ENCODE data around the gene MRPL1.

MRPL1 gene

DNA sequence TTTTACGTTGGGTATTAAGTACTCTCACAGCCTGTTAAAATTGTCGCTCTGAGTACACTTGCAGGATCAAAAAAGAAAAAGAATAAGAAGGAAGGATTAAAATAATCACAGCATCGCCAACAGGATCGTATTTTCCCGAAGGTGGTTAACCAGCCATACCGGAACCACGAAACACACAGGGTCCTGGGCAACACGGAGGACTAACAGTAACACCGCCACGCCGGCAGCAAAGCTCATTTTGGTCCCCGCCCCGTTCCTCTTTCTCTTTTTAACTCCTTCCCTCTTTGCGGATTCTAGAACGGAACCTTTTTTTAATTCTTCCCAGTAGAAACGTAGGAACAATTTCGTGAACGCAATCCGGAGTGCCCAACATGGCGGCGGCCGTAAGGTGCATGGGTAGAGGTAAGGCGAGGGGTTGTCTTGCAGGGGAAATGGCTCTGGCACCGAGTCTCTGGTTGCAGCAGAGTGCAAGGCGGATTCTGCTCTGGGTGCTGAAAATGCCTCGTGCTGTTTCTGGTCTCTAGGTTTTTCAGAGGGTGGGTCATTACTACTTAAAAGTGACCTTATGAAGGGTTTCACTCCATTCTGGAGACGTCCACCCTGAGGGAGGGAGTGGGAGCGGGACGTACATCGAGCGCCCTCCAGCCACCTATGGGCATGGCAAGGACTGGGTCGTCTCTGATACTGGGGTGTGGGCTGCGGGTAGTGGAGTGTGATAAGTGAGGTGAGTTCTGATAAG is at the start of gene MRPL1:
Gene MRPL1, plus strand, starts transcription at position 353 of the 739 bp plus-strand sequence. Its CDS starts 19 bp downstream, at position 372.
- H3K27ac Mint-ChIP-seq, result peak within 1 kb of the TSS; percentile 100
- H3K27me3 Mint-ChIP-seq, result no peaks in the 10 kb centered on the region
- CTCF ChIA-PET, result interaction anchor here (0.7 to 2.3 kb wide), 10 partner anchors 10 to 1710 kb away, joined by 3 to 19 read pairs (median 4); partner anchors contain the start of gene CNOT6L
- peak; percentile 91 for DNase-seq
- H3K4me3 Mint-ChIP-seq, result peak within 1 kb of the TSS; percentile 96
- H3K36me3 Mint-ChIP-seq, result peaks cover 25% of the 10 kb centered on the region
- peaks cover 66% of the 10 kb centered on the region for H3K4me1 Mint-ChIP-seq
- no peaks in the 10 kb centered on the region for H3K9me3 Mint-ChIP-seq

DNA sequence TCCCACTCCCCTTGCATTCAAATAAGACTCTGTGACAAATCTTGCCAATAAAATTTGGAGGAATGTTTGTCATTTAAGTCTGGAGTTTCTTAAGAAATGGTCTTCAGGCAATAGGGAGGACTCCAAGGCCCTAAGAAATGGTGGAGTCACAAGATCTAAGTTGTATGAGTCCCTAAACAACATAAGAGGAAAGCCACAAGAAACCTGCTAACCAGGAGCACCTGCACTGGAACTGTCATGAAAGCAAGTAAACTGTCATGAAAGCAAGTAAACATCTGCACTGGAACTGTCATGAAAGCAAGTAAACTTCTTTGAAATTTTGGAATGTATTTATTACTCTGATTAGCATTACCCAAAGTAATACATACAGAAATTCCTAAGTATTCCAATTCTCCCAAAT is 47.0 kb upstream of the MRPL1 start:
- no peak for DNase-seq
- Mint-ChIP-seq H3K27me3 (peaks cover 4% of the 10 kb centered on the region), H3K36me3 (peaks cover 41% of the 10 kb centered on the region), H3K27ac (no peak overlapping the region), H3K4me3 (no peak overlapping the region), H3K9me3 (no peaks in the 10 kb centered on the region), H3K4me1 (peaks cover 54% of the 10 kb centered on the region)
- CTCF ChIA-PET, result no interaction called here

DNA sequence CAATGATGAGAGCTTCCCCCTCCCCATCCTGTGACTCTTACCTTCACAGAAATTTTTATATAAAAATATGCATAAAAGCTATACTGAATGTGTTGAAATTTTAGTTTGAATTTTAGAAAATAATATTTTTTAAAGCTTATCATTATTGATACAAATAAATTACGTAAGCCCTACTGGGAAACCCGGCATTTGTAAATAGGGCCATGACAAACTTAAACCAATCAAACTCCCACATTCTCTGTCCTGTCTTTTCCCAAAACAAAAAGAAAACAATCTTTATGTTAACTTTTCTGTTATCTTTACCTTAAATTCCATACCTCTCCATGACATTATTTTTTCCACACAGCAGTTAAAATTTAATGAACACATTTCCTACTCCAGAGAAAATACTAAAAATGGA is 46.1 kb upstream of the MRPL1 start:
- H3K4me3 Mint-ChIP-seq, result peak overlapping the region; percentile 41
- H3K36me3 Mint-ChIP-seq, result peaks cover 37% of the 10 kb centered on the region
- H3K4me1 Mint-ChIP-seq, result peaks cover 52% of the 10 kb centered on the region
- no peak for DNase-seq
- H3K9me3 Mint-ChIP-seq, result no peaks in the 10 kb centered on the region
- H3K27me3 Mint-ChIP-seq, result peaks cover 4% of the 10 kb centered on the region
- CTCF ChIA-PET, result interaction anchor here (1.8 to 2.8 kb wide), 3 partner anchors 8 to 80 kb away, joined by 5 to 12 read pairs (median 12); no protein-coding TSS in a partner anchor
- H3K27ac Mint-ChIP-seq, result no peak overlapping the region

DNA sequence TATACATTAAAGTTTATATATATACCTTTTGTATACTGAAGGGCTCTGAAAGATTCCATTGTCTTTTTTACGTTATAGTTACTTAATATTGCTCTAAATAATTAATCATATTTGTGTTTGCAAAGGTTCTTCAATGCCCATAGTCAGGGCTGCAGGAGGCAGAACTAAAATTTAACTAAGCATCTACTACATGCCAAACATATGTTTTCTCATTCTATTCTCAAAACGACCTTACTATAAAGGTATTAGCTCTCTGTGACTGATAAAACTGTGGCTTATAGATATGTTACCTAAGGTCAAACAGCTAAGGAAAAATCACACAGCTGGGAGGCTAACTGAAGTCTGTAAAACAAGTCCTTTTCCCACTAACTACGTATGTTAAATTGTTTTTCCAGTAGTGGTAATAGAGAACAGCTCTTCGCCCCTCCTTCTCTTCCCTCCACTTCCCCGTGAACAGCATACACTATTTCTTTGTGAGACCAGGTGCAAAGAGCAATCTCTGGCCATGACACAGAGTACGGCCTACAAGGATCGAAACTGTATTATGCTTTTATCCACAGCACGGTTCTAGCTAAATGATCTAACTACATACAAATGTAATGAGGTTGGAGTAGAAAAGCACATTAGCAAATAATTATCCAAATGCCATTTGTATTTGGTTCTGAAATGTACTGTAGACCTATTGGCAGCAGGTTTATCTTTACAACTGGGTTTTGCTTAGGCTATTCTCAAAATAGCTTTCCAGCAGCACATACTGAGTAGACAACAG is 45.1 kb upstream of the MRPL1 start:
- Mint-ChIP-seq H3K36me3 (peaks cover 36% of the 10 kb centered on the region), H3K9me3 (no peaks in the 10 kb centered on the region), H3K4me1 (peaks cover 56% of the 10 kb centered on the region), H3K27me3 (peaks cover 4% of the 10 kb centered on the region), H3K4me3 (peak overlapping the region; percentile 94), H3K27ac (peak overlapping the region; percentile 98)
- DNase-seq, result no peak
- CTCF ChIA-PET, result interaction anchor here (1.3 to 2.8 kb wide), 8 partner anchors 9 to 79 kb away, joined by 4 to 19 read pairs (median 10); partner anchors contain the start of gene MRPL1

DNA sequence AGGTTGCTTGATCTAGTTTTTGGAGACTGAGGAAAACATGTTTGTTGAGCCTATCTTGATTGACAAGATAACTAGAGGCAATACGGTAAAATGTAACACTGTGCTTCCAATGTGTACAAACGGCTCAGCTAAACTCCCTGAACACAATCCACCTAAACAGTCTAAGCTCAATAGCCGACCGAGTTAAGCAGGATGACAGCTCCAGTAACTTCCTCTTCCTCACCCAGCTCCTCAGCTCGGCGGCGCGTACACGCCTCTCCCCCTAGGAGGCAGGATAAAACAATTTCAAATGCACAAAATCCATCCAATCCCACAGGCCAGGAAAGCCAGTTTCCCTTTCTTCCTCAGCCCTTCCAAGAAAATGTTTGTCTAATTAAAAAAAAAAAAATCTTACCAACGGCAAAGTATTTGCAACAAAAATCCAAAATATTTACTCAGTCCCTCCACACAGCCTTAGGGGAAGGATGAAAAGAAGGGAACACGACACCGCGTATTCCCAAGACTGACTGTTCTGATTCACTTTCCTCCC is 44.5 kb upstream of the MRPL1 start:
- H3K27ac Mint-ChIP-seq, result peak overlapping the region; percentile 98
- peak; percentile 69 for DNase-seq
- H3K4me3 Mint-ChIP-seq, result peak overlapping the region; percentile 94
- H3K4me1 Mint-ChIP-seq, result peaks cover 62% of the 10 kb centered on the region
- H3K27me3 Mint-ChIP-seq, result peaks cover 4% of the 10 kb centered on the region
- H3K36me3 Mint-ChIP-seq, result peaks cover 36% of the 10 kb centered on the region
- no peaks in the 10 kb centered on the region for H3K9me3 Mint-ChIP-seq
- CTCF ChIA-PET, result interaction anchor here (0.7 to 2.8 kb wide), 9 partner anchors 10 to 94 kb away, joined by 4 to 19 read pairs (median 7); partner anchors contain the start of gene MRPL1

DNA sequence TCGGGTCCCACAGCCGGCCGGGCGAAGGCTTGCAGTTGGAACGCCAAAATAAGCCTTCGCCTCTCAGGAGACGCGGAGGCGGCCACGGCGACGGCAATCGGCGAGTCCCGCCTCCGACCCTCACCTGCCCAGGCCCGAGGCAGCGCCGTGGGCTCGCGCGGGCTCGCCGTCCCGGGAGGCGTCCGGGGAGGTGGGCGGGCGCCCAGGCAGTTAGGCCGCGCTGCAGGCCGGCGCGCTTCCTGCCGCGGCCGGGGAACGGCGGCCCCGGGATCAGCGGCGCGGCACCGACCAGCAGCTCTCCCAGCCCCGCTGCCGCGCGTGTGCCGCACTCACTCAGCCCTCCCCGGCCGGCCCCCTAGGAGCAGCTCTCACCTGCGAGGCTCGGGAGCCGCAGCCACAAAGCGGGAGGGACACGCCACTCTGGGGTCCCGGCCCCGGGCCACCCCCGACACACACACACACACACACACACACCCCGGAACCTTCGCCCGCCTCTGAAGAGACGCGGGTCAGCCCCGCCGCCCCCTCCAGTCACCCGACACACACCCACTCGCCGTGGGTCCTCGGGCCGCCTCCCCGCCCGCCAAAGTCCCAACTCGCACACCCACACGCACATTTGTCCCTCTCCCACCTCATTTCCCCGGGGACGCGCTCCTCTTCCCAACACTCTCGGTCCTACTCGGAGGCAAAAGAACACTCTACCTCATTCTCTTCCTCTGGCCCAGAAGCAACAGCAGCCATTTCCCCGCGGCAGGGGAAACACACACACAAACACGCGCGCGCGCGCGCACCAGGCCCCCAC is 43.8 kb upstream of the MRPL1 start, which contains the start of gene CNOT6L:
Gene CNOT6L, minus strand, starts transcription at position 767 of the 802 bp plus-strand sequence. Its CDS starts 60 bp downstream, at position 707.
- CTCF ChIA-PET, result interaction anchor here (0.7 to 2.8 kb wide), 6 partner anchors 10 to 95 kb away, joined by 4 to 19 read pairs (median 10); partner anchors contain the start of gene MRPL1
- Mint-ChIP-seq H3K36me3 (peaks cover 32% of the 10 kb centered on the region), H3K4me1 (peaks cover 57% of the 10 kb centered on the region), H3K9me3 (no peaks in the 10 kb centered on the region), H3K4me3 (peak within 1 kb of the TSS; percentile 95), H3K27me3 (peaks cover 4% of the 10 kb centered on the region), H3K27ac (peak within 1 kb of the TSS; percentile 100)
- peak; percentile 86 for DNase-seq

DNA sequence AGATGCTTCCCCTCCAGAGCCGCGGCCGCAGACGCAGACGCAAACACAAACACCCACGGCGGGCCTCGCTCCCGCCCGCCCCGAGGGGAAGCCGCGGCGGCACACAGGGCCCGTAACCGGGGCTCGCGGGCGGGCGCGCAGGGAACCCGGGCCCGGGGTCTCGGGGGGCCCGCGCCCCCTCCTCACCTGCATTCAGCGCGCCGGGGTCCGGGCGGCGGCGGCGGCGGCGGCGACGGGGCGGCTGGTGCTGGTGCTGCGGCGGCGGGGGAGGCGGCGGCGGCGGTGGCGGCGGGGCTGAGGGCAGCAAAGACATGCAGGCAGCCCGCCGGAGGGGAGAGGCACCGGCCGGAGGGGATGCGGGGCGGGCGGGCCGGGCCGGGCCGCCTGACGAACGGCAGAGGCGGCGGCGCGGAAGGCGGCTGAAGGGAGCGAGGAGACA is 43.2 kb upstream of the MRPL1 start:
- Mint-ChIP-seq H3K9me3 (no peaks in the 10 kb centered on the region), H3K27ac (peak overlapping the region; percentile 100), H3K4me3 (peak overlapping the region; percentile 95), H3K36me3 (peaks cover 29% of the 10 kb centered on the region), H3K4me1 (peaks cover 53% of the 10 kb centered on the region), H3K27me3 (peaks cover 4% of the 10 kb centered on the region)
- CTCF ChIA-PET, result interaction anchor here (0.8 to 2.3 kb wide), 2 partner anchors 40 to 42 kb away, joined by 3 to 13 read pairs; partner anchors contain the start of gene MRPL1
- DNase-seq, result peak; percentile 44

DNA sequence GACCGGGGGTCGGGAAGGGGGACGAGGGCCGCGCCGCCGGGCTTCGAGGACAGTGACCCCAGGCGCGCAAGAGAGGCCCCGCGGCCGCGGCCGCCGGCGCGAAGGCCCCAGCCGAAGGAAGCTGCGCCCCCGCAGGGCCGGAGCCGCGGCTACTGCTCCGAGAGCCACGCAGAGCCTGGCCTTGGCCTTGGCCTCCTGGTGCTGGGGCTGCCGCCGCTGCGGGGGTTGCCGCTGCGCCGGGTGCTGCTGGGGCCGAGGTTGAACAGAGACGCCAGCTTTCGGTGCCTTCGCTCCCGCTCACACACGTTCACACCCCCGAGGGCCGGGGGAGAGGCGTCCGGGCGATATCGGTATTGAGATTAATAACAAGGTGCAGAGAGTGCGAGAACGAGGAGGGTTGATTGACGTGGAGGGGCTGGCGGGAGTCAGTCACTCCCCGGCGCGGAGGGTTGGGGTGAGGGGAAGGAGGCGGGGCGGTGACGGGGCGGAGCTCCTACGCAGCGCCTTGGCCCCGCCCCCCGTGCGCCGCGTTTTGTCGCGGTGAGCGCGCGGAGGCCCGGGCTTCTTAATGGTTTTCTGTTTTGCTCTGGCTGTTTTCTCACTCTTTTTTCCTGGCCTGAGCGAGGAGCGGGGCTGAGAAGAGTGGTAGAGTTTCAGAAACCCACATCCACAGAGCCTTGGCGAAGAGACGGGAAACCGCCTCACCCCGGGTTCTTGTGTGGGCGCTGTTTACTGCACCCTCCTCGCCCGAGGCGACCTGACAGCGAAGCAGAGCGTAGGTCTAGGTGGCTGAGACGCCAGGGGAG is 42.6 kb upstream of the MRPL1 start:
- Mint-ChIP-seq H3K27ac (peak overlapping the region; percentile 100), H3K4me1 (peaks cover 49% of the 10 kb centered on the region), H3K36me3 (peaks cover 25% of the 10 kb centered on the region), H3K9me3 (no peaks in the 10 kb centered on the region), H3K27me3 (peaks cover 4% of the 10 kb centered on the region), H3K4me3 (peak overlapping the region; percentile 95)
- peak; percentile 96 for DNase-seq
- CTCF ChIA-PET, result interaction anchor here (0.8 to 2.3 kb wide), 3 partner anchors 36 to 42 kb away, joined by 3 to 13 read pairs (median 5); partner anchors contain the start of gene MRPL1

DNA sequence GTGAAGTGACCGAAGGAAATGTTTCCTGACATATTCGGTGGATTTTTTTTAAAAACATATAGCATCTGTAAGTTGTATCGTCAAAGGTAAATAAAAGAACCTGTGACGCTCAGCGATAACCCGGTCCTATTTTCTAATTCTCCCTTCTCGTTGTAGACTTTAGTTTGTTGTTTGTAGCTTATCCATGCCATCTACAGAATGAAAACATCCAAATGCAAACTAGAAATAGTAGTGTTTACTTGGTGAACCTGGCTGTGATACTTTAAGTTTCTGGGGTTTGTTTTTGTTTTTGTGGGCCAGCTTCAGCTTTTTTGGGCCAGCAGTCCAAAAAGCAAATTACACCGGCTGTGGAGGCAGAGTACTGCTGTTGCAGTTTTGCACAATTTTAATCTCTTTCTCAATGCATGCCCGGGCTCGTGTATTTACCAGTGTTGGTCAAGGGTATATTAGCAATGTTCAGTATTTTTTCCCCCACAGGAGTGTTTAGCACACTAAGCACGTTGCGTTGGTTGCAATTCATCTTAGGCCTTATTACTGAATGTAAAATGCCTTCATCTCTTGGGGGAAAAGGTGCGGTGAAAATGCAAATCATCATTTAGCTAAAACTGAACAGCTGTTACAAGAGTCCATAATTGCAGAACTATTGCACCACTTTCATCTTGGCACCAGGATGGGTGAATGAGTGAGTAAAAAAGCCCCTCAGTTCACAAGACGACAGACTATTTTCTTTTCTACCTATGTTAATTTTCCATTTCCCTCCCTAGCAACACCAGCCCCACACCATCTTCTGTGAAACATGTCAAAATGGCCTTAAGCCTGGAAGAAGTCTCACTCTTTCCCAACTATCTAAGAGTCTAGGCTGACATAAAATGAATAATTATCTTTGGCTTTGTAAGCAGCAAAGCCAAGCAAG is 41.7 kb upstream of the MRPL1 start:
- CTCF ChIA-PET, result interaction anchor here (0.7 to 2.3 kb wide), 6 partner anchors 28 to 41 kb away, joined by 3 to 13 read pairs (median 4); partner anchors contain the start of gene MRPL1
- peaks cover 18% of the 10 kb centered on the region for H3K36me3 Mint-ChIP-seq
- H3K27ac Mint-ChIP-seq, result peak overlapping the region; percentile 100
- H3K27me3 Mint-ChIP-seq, result peaks cover 4% of the 10 kb centered on the region
- peak overlapping the region; percentile 95 for H3K4me3 Mint-ChIP-seq
- H3K4me1 Mint-ChIP-seq, result peaks cover 44% of the 10 kb centered on the region
- no peaks in the 10 kb centered on the region for H3K9me3 Mint-ChIP-seq
- peak; percentile 27 for DNase-seq

DNA sequence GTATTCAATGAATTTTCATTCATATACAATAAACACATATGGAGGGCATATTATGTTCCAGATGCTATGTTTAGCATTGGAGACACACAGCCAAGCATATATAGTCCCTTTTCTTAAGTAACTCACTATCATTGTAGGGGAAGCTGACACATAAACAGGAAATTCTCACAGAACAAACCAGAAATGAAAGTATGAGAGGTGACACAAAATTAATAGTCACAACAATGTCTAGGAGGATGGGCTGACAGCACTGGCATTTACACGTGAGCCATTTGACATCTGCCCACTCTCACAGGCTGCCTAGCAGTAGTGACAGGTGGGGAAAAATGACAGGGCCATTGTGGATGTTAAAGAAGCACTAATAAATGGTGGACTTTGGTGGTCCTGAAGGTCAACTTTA is 40.9 kb upstream of the MRPL1 start:
- Mint-ChIP-seq H3K9me3 (no peaks in the 10 kb centered on the region), H3K4me3 (peak overlapping the region; percentile 95), H3K36me3 (peaks cover 18% of the 10 kb centered on the region), H3K4me1 (peaks cover 41% of the 10 kb centered on the region), H3K27ac (peak overlapping the region; percentile 100), H3K27me3 (peaks cover 4% of the 10 kb centered on the region)
- peak; percentile 54 for DNase-seq
- CTCF ChIA-PET, result interaction anchor here (0.9 kb wide), 1 partner anchor 34 kb away, joined by 3 read pairs; no protein-coding TSS in a partner anchor

DNA sequence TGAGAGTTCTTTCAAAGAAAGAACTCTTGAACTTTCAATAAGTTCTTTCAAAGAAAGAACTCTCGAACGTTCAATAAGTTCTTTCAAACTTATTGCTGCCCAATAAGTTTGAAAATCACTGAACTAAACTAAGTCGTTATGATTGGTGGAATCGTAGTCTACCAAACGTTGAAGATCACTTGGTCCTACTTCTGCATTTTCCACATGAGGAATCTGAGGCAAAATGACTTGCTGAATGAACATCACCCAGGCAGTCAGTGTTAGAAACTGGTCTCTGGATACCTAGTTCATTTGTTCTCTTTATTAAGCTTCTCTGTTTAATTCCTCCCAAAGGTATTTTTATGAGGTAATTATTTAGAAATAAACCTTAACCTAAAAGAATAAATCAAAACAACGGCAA is 36.4 kb upstream of the MRPL1 start:
- Mint-ChIP-seq H3K27ac (no peak overlapping the region), H3K4me3 (no peak overlapping the region), H3K4me1 (peaks cover 47% of the 10 kb centered on the region), H3K9me3 (no peaks in the 10 kb centered on the region), H3K27me3 (no peaks in the 10 kb centered on the region), H3K36me3 (peaks cover 3% of the 10 kb centered on the region)
- CTCF ChIA-PET, result no interaction called here
- DNase-seq, result no peak

DNA sequence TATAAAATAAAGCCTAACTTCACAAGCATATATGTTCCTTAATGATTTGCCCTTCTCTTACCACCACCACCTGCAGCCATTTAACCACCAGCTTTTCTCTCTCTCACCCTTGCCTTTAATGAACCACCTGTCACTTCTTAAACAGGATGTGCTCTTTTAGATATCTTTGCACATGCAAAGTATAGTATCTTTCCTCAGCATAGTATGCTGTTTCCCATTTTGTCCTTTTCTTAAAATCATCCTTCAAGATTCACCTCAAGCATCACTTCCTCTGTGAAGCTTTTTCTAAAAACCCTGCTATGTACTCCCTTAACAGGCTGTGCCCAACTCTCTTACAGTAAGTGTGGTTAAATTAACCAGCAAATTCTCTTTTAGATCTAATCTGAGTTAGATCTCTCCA is 35.3 kb upstream of the MRPL1 start:
- Mint-ChIP-seq H3K9me3 (no peaks in the 10 kb centered on the region), H3K4me3 (no peak overlapping the region), H3K27me3 (no peaks in the 10 kb centered on the region), H3K4me1 (peaks cover 38% of the 10 kb centered on the region), H3K36me3 (no peaks in the 10 kb centered on the region), H3K27ac (peak overlapping the region; percentile 75)
- DNase-seq, result peak; percentile 31
- CTCF ChIA-PET, result no interaction called here
